ENCODE data around the gene LIN37. TPM values are rescaled to one million over a fixed set of nuclear protein-coding genes. Genes with fewer than 3 reads are reported as not detected.

Gene LIN37
- total RNA-seq, 1 experiment from 2014 or later = 10.1 TPM

- no peaks in the 10 kb centered on the region for H3K9me2 ChIP-seq (ENCODE audit: insufficient read depth)
- ChIA-PET POLR2A (no interaction called here), CTCF (no interaction called here), RAD21 (ENCODE audit: low non-redundant PET in 1 of 2, low total read pairs in 2 of 2, uncharacterized antibody in 2 of 2, unreplicated experiment in 2 of 2) (no interaction called here)
- BruUV-seq (replicated peaks) = no TSS peak
- ATAC-seq = no peak
- H3K27ac ChIP-seq (ENCODE audit: low read depth, low read length) = no peak overlapping the region
- no peaks in the 10 kb centered on the region for H3K79me2 ChIP-seq (ENCODE audit: insufficient read depth, low read length)
- peaks cover 46 to 54% of the 10 kb centered on the region in 2 experiments; a peak in 3 of 4 replicates for H3K36me3 ChIP-seq (ENCODE audit: control insufficient read depth in 1 of 2, insufficient read depth in 2 of 2, low read length in 2 of 2)
- no peaks in the 10 kb centered on the region for H3K9me3 ChIP-seq (ENCODE audit: control insufficient read depth in 1 of 2, insufficient read depth in 1 of 2, low read depth in 1 of 2, low read length in 2 of 2)
- no peaks in the 10 kb centered on the region for H3K27me3 ChIP-seq (ENCODE audit: insufficient read depth, low read length)
- no peak overlapping the region for H2AFZ ChIP-seq (ENCODE audit: low read depth, low read length, poor library complexity, severe bottlenecking)
- no peak overlapping the region for H3K4me3 ChIP-seq (replicated peaks in 1 of 2; ENCODE audit: low read depth in 1 of 2, low read length in 2 of 2)
- H4K20me1 ChIP-seq (ENCODE audit: insufficient read depth) = no peaks in the 10 kb centered on the region
- no peak overlapping the region for H3K4me2 ChIP-seq (ENCODE audit: low read length)
- no peak overlapping the region for H3K9ac ChIP-seq (ENCODE audit: low read length)
- intact Hi-C loops (cut with micrococcal nuclease) = no loop called here
- no peak for DNase-seq (ENCODE audit: low read depth, low spot score)
- no peak for TF ChIP-seq SIN3A (IDR thresholded peaks at IDR 0.05; ENCODE audit: low read depth)
- TF ChIP-seq RAD21 (IDR thresholded peaks at IDR 0.05; ENCODE audit: low read depth) = no peak
- no peak for TF ChIP-seq POLR2A (IDR thresholded peaks at IDR 0.05; ENCODE audit: borderline replicate concordance, extremely low read depth, insufficient read depth, insufficient read length)
- no peak for TF ChIP-seq ATF3 (IDR thresholded peaks at IDR 0.05)
- no peak for TF ChIP-seq ELF1 (IDR thresholded peaks at IDR 0.05; ENCODE audit: borderline replicate concordance, low read depth)
- no peak for TF ChIP-seq CBX3 (IDR thresholded peaks at IDR 0.05; ENCODE audit: low read depth)
- TF ChIP-seq POLR2AphosphoS5 (IDR thresholded peaks at IDR 0.05; ENCODE audit: low read depth, low read length) = no peak
- TF ChIP-seq CTCF (IDR thresholded peaks at IDR 0.05 in 2 of 3, conservative IDR thresholded peaks at IDR 0.05 in 1 of 3; ENCODE audit: borderline replicate concordance in 1 of 3, insufficient read depth in 1 of 3, low read depth in 2 of 3, low read length in 2 of 3) = no peak
- TF ChIP-seq ZFX (IDR thresholded peaks at IDR 0.05) = no peak
- TF ChIP-seq, protein P1, sequence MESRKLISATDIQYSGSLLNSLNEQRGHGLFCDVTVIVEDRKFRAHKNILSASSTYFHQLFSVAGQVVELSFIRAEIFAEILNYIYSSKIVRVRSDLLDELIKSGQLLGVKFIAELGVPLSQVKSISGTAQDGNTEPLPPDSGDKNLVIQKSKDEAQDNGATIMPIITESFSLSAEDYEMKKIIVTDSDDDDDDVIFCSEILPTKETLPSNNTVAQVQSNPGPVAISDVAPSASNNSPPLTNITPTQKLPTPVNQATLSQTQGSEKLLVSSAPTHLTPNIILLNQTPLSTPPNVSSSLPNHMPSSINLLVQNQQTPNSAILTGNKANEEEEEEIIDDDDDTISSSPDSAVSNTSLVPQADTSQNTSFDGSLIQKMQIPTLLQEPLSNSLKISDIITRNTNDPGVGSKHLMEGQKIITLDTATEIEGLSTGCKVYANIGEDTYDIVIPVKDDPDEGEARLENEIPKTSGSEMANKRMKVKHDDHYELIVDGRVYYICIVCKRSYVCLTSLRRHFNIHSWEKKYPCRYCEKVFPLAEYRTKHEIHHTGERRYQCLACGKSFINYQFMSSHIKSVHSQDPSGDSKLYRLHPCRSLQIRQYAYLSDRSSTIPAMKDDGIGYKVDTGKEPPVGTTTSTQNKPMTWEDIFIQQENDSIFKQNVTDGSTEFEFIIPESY (IDR thresholded peaks at IDR 0.05; ENCODE audit: extremely low read depth, insufficient replicate concordance, low read length) = no peak
- no peak for TF ChIP-seq TCF7L2 (IDR thresholded peaks at IDR 0.05; ENCODE audit: borderline replicate concordance, extremely low read depth, insufficient read depth, insufficient read length)
- no peak for TF ChIP-seq EZH2 (IDR thresholded peaks at IDR 0.05)
- no peak for TF ChIP-seq MAX (IDR thresholded peaks at IDR 0.05)
- H3K4me1 ChIP-seq (ENCODE audit: control insufficient read depth in 1 of 2, insufficient read depth in 2 of 2, low read length in 2 of 2) = no peaks in the 10 kb centered on the region
Observed at GRCh38 chr19:35733180-35734125, 14.9 kb upstream of the LIN37 start.

Data from HCT116 (cell line).